MCF 10A (cell line): Measurements from ENCODE around the gene NTRK2. TPM values are rescaled to one million over a fixed set of nuclear protein-coding genes. Genes with fewer than 3 reads are reported as not detected.

Source experiments
- BruUV-seq: library from RNA; stranded (reverse); fragments of 400-500 nt; replicated peaks from 2 replicates; lab custom pipeline; 2021; lab: Mats Ljungman, UMichigan
- CTCF ChIA-PET: fragments of 300-600 bp; sonication (Branson Sonifier 250); formaldehyde crosslinking; extraction: SDS; loops from one replicate; lab custom pipeline; 2021; ENCODE audit warnings: antibody characterized with exemption, inconsistent platforms; lab: Yijun Ruan, JAX
- POLR2A ChIA-PET: fragments of 300-600, 350-650 bp; sonication (Branson Sonifier 250); formaldehyde crosslinking; extraction: SDS; loops from one replicate; lab custom pipeline; 2020; ENCODE audit warnings: antibody characterized with exemption, inconsistent platforms; lab: Yijun Ruan, JAX
- DNase-seq: peaks from one replicate; pipeline ENCODE4 v3.0.0-alpha.2; 2018; ENCODE audit not compliant: unreplicated experiment
- H3K27ac Mint-ChIP-seq: one replicate; pipeline ENCODE4 v1.8.0; 2022; ENCODE audit warnings: mild to moderate bottlenecking, low read depth, mixed read lengths; ENCODE audit not compliant: unreplicated experiment
- H3K27me3 Mint-ChIP-seq: one replicate; pipeline ENCODE4 v1.8.0; 2022; ENCODE audit warnings: mixed read lengths; ENCODE audit not compliant: insufficient read depth, unreplicated experiment
- H3K36me3 Mint-ChIP-seq: one replicate; pipeline ENCODE4 v1.8.0; 2022; ENCODE audit warnings: mild to moderate bottlenecking, moderate library complexity, mixed read lengths; ENCODE audit not compliant: insufficient read depth, unreplicated experiment
- H3K4me1 Mint-ChIP-seq: one replicate; pipeline ENCODE4 v1.8.0; 2022; ENCODE audit warnings: mixed read lengths; ENCODE audit not compliant: insufficient read depth, unreplicated experiment
- H3K4me3 Mint-ChIP-seq: one replicate; pipeline ENCODE4 v1.8.0; 2022; ENCODE audit warnings: mild to moderate bottlenecking, moderate library complexity, mixed read lengths; ENCODE audit not compliant: unreplicated experiment
- H3K9me3 Mint-ChIP-seq: one replicate; pipeline ENCODE4 v1.8.0; 2022; ENCODE audit warnings: mixed read lengths; ENCODE audit not compliant: unreplicated experiment
- intact Hi-C: fragments of 100-400 bp; cut with micrococcal nuclease; formaldehyde crosslinking; loops from 2 replicates; pipeline ENCODE4 v1.14.1; 2022
- total RNA-seq: library from RNA; stranded (reverse); gene quantifications from 2 replicates; pipeline ENCODE4 v1.2.3, GENCODE V29; 2022
- TF ChIP-seq, protein P1 (sequence below): fragments of 200-600 bp; IDR thresholded peaks from one replicate; pipeline ENCODE4 v1.8.0; 2022; ENCODE audit warnings: antibody characterized with exemption, mild to moderate bottlenecking; ENCODE audit not compliant: unreplicated experiment

NTRK2 gene
- total RNA-seq, 1 experiment from 2014 or later = not detected

DNA sequence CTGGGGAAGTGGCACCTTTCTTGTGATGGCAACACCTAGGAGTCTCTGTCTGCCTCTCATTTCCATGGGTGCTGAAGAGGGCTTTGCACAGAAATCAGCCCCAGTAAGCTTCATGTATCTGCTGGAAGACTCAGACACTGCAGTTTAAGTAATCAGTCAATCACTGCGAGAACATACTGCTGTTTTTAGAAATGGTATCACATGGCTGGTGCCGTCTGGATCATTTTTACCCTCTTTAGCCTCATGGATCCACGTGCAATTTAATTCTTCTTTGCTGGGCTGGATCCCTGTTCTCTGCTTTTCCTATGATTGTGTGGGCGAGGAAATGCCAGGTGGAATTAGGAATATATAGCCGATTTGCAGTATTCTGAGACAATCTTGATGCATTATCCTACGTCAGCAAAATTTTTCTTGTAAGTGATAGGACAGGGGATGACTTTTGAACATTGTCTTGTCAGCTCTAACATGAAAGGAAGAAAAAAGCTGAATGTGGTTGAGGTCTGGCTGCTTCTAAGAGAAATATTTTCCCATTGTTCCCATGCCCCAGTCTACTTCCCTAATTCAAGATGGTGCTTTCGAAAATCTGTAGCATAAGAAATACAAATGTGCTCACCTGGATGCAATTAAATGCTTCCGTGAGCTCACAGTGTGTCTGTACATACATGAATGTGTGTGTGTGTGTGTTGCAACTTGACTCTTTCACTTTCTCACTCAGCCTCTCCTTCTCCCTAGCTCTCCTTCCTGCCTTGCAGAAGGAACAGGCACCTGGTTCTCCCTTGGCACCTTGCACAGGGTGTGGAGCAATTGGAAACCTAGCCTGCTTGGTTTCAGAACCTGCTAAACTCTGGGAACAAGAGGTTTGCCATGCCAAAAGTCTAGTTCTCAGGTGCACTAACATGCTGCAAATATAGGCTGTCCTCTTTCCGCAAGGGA, 281.6 kb downstream of the NTRK2 start:
- no peaks in the 10 kb centered on the region for H3K36me3 Mint-ChIP-seq
- H3K9me3 Mint-ChIP-seq = no peaks in the 10 kb centered on the region
- BruUV-seq = no TSS peak
- H3K4me1 Mint-ChIP-seq = peaks cover 22% of the 10 kb centered on the region
- no peak overlapping the region for H3K4me3 Mint-ChIP-seq
- ChIA-PET POLR2A (interaction anchor here (0.7 to 1.0 kb wide), 2 partner anchors 99 to 555 kb away, joined by 3 to 4 read pairs; no protein-coding TSS in a partner anchor), CTCF (interaction anchor here (0.7 to 1.8 kb wide), 12 partner anchors 10 to 659 kb away, joined by 3 to 9 read pairs (median 4); no protein-coding TSS in a partner anchor)
- no peaks in the 10 kb centered on the region for H3K27me3 Mint-ChIP-seq
- H3K27ac Mint-ChIP-seq = no peak overlapping the region
- TF ChIP-seq, protein P1, sequence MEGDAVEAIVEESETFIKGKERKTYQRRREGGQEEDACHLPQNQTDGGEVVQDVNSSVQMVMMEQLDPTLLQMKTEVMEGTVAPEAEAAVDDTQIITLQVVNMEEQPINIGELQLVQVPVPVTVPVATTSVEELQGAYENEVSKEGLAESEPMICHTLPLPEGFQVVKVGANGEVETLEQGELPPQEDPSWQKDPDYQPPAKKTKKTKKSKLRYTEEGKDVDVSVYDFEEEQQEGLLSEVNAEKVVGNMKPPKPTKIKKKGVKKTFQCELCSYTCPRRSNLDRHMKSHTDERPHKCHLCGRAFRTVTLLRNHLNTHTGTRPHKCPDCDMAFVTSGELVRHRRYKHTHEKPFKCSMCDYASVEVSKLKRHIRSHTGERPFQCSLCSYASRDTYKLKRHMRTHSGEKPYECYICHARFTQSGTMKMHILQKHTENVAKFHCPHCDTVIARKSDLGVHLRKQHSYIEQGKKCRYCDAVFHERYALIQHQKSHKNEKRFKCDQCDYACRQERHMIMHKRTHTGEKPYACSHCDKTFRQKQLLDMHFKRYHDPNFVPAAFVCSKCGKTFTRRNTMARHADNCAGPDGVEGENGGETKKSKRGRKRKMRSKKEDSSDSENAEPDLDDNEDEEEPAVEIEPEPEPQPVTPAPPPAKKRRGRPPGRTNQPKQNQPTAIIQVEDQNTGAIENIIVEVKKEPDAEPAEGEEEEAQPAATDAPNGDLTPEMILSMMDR = no peak
- intact Hi-C loops = loop anchor here (5.0 to 10.0 kb wide), 4 partner anchors 169 to 824 kb away; no protein-coding TSS in a partner anchor
- no peak for DNase-seq

DNA sequence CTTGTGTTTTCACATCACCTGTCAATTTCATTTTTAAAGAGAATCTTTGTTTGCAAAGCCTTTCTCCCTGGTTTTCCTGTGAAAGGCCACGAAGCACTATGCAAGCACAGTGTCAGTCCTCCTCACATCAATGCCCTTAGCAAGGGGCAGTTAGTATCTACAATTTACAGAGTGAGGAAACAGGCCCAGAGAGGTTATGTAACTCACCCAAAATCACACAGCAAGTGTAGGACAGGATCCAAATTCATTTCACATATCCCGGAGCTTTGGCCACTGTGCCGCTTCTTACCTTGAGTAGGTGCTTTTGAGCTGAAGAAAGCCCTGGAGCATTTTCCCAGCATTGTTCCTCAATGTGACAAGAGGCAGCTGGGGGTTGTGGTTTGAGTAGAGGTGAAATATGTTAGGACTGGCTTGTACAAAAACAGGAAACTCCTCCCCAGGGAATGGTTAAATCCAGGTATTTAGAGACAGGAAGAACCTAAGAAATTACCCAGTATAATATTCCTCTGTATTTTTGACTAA, 283.8 kb downstream of the NTRK2 start:
- Mint-ChIP-seq H3K36me3 (no peaks in the 10 kb centered on the region), H3K27me3 (no peaks in the 10 kb centered on the region), H3K4me3 (no peak overlapping the region), H3K27ac (no peak overlapping the region), H3K9me3 (no peaks in the 10 kb centered on the region), H3K4me1 (peaks cover 7% of the 10 kb centered on the region)
- intact Hi-C loops = loop anchor here (5.0 to 10.0 kb wide), 4 partner anchors 171 to 821 kb away; no protein-coding TSS in a partner anchor
- POLR2A ChIA-PET = no interaction called here
- BruUV-seq = no TSS peak
- peak; percentile 27 for DNase-seq
- TF ChIP-seq, protein P1 = no peak
- CTCF ChIA-PET = interaction anchor here (0.5 to 4.7 kb wide), 7 partner anchors 37 to 724 kb away, joined by 3 to 36 read pairs (median 3); no protein-coding TSS in a partner anchor

DNA sequence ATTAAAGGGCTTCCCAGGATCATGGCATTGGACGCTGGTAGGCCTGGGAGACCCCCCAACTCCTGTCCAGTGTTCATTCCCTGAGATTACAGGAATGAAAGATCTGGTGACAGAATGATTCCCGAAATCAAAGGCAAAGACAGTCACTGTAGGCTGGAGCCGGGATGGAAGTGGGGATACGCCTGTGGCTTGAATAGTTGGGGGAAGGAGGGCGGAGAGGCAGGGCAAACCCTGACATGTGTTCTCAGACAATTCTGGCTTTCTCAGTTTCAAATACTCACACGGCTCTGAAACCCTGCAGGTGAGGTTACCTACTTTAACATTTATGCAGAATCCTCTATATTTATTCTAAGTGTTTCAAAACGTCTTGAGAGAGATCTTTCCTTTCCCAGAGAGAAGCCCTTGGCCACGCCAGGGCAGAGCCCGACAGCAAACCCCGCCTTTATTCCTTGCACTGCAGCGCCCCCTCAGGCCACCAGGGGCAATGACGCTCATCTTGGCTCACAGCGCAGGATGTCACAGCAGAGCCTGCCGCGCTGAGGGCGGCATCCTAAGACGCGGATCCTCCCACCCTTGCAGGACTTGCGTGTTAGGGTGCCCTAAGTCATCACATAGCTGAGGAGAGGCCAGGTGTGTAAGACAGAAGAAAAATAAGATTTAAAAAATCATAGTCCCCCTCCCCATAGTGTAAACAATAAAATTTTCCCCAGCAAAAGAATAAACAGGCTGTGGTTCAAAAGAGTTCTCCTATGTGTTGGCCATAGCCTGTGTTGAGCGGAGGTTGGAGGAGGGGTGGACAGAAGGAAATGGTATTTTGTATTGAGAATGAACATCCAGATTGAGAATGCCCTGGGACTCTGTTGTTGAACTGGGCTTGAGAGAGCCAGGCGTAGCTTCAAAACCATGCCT, 284.5 kb downstream of the NTRK2 start:
- intact Hi-C loops = loop anchor here (1.0 to 10.0 kb wide), 6 partner anchors 172 to 821 kb away; no protein-coding TSS in a partner anchor
- DNase-seq = peak; percentile 75
- TF ChIP-seq, protein P1 = peak; percentile 90
- H3K4me3 Mint-ChIP-seq = no peak overlapping the region
- H3K36me3 Mint-ChIP-seq = no peaks in the 10 kb centered on the region
- H3K27ac Mint-ChIP-seq = no peak overlapping the region
- POLR2A ChIA-PET = no interaction called here
- BruUV-seq = no TSS peak
- no peaks in the 10 kb centered on the region for H3K9me3 Mint-ChIP-seq
- peaks cover 7% of the 10 kb centered on the region for H3K4me1 Mint-ChIP-seq
- CTCF ChIA-PET = interaction anchor here (0.6 to 4.7 kb wide), 25 partner anchors 10 to 832 kb away, joined by 3 to 36 read pairs (median 3); no protein-coding TSS in a partner anchor
- H3K27me3 Mint-ChIP-seq = no peaks in the 10 kb centered on the region
